K562 (cell line): ENCODE data around the gene ILF3. TPM values are rescaled to one million over a fixed set of nuclear protein-coding genes. Genes with fewer than 3 reads are reported as not detected.

Experiments
- ARID1B ChIP-seq: fragments of 450-650 bp; IDR thresholded peaks from 2 replicates; pipeline ENCODE4 v1.6.1; 2016; ENCODE audit warnings: antibody characterized with exemption, mild to moderate bottlenecking, inconsistent platforms
- ESRRA ChIP-seq: fragments of 450-650 bp; IDR thresholded peaks from 2 replicates; pipeline ENCODE4 v1.6.1; 2014; ENCODE audit warnings: low read depth, mild to moderate bottlenecking, moderate library complexity, borderline replicate concordance
- LEF1 ChIP-seq: fragments of 450-650 bp; IDR thresholded peaks from 2 replicates; pipeline ENCODE4 v1.6.1; 2016; ENCODE audit warnings: mild to moderate bottlenecking
- MITF ChIP-seq: IDR thresholded peaks from 2 replicates; pipeline ENCODE4 v1.6.1; 2014; ENCODE audit warnings: antibody characterized with exemption
- MNT ChIP-seq, 2 experiments: fragments of 450-650 bp; conservative IDR thresholded peaks; 2 replicates each; pipeline ENCODE4 v1.6.1; 2017; ENCODE audit warnings: mild to moderate bottlenecking in 2 of 2, moderate library complexity in 2 of 2
- MTA1 ChIP-seq: fragments of 450-650 bp; IDR thresholded peaks from 2 replicates; pipeline ENCODE4 v1.6.1; 2017; ENCODE audit warnings: borderline replicate concordance
- NKRF ChIP-seq: fragments of 450-650 bp; IDR thresholded peaks from 2 replicates; pipeline ENCODE4 v1.6.1; 2016; ENCODE audit warnings: borderline replicate concordance
- RBM17 ChIP-seq: fragments of 200-400 bp; formaldehyde crosslinking; IDR thresholded peaks from 2 replicates; pipeline ENCODE4 v1.6.1; 2017; ENCODE audit warnings: low read depth, mild to moderate bottlenecking, low read length, borderline replicate concordance
- RCOR1 ChIP-seq, 2 experiments: IDR thresholded peaks; 2 replicates each; pipeline ENCODE4 v1.6.1; 2012; ENCODE audit warnings: low read depth in 2 of 2, low read length in 2 of 2, borderline replicate concordance in 1 of 2, improper control_type of control experiment in 1 of 2
- WHSC1 ChIP-seq: IDR thresholded peaks from one replicate; pipeline ENCODE4 v1.6.1; 2012; ENCODE audit warnings: low read length, control low read depth, inconsistent platforms
- ZHX1 ChIP-seq: fragments of 150-350 bp; conservative IDR thresholded peaks from 2 replicates; pipeline ENCODE4 v1.6.1; 2014; ENCODE audit warnings: low read length
- ZNF511 ChIP-seq: sonication (generic); formaldehyde crosslinking; IDR thresholded peaks from 2 replicates; pipeline ENCODE4 v1.8.0; 2022; ENCODE audit warnings: mild to moderate bottlenecking, missing genetic modification reagents
- ZNF696 ChIP-seq: fragments of 250-450 bp; sonication (Bioruptor Pico); conservative IDR thresholded peaks from 2 replicates; pipeline ENCODE4 v1.4.0; 2020; ENCODE audit warnings: mild to moderate bottlenecking, moderate library complexity
- polyA plus RNA-seq, 8 experiments: library from polyadenylated mRNA; depleted of rRNA in 4 of 8; stranded (reverse) in 5 of 8; unstranded in 3 of 8; fragments of >200 nt; fragmentation: Nextera tagmentation in 2 of 8; fragmentation: Illumina TruSeq in 1 of 8; extraction: Ambion mirVana in 2 of 8; extraction: Trizol in 1 of 8; gene quantifications; 2 replicates each; pipeline versions ENCODE4 v1.2.1 to v1.2.3, GENCODE V29; 2011 to 2014; ENCODE audit warnings: inconsistent platforms in 1 of 8, missing spikeins in 1 of 8
- total RNA-seq, 7 experiments: library from RNA; depleted of rRNA in 6 of 7; stranded (reverse); fragments of >200 nt in 6 of 7; fragmentation: Illumina TruSeq in 2 of 7; extraction: Trizol in 2 of 7; gene quantifications; 2 replicates each; pipeline versions ENCODE4 v1.2.1 to v1.2.3, GENCODE V29; 2011 to 2021; ENCODE audit warnings: low replicate concordance in 1 of 7
- TF ChIP-seq, protein P1 (sequence below): conservative IDR thresholded peaks from 2 replicates; pipeline ENCODE4 v1.6.1; 2011; ENCODE audit warnings: low read depth, mild to moderate bottlenecking, low read length; ENCODE audit not compliant: control insufficient read depth
- TF ChIP-seq, protein P2 (sequence below), 2 experiments: fragments of 450-650 bp in 1 of 2; sonication (generic) in 1 of 2; formaldehyde crosslinking in 1 of 2; IDR thresholded peaks in 1 of 2; conservative IDR thresholded peaks in 1 of 2; 2 replicates each; pipeline versions ENCODE4 v1.6.1 to v1.8.1; 2016 to 2023; ENCODE audit warnings: mild to moderate bottlenecking in 2 of 2, moderate library complexity in 2 of 2, inconsistent platforms in 1 of 2, missing genetic modification reagents in 1 of 2

The ILF3 gene
- total and polyA plus RNA-seq, 9 of the 15 experiments (the other 6 are each of a cell fraction or from before 2014, with no cell fraction given), result 26.0 to 453 (median 175) TPM

DNA sequence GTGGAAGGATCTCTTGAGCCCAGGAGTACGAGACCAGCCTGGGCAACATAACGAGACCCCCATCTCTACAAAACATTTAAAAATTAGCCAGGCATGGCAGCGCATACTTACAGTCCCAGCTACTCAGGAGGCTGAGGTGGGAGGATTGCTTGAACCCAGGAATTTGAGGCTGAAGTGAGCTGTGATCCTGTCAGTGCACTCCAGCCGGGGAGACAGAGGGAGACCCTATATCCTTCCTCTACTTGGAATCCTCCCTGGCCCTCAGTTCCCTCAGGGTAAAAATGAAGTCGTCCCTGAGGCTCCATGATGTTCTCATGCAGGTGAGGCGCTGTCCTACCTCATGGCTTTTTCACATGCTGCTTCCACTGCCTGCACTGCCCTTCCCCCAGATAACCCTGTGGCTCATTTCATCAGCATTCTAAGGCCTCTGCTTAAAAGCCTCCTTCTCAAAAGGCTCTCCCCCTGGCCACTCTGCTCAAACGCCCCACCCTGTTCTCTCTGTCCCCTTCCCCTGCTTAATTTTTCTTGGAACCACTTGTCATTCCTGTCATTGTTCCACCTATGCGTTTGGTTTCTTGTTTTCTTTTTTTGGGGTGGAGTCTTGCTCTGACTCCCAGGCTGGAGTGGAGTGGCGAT is 82.9 kb downstream of the ILF3 start (continued):
- TF ChIP-seq ZNF511 (CRISPR knock-in tag) (no peak), ZHX1 (no peak), WHSC1 (no peak), ARID1B (peak; percentile 77), RBM17 (no peak), LEF1 (peak; percentile 64; the same call in 1 of the 2 replicates), ZNF696 (no peak), NKRF (0 out of 2 replicates have a peak, but pooled peaks have one; percentile 17), MTA1 (0 out of 2 replicates have a peak, but pooled peaks have one; percentile 40), MNT (conservative IDR thresholded peaks at IDR 0.05) (peak; percentile 21 to 75; a peak in 2 of 4 replicates), MITF (no peak), ESRRA (no peak), RCOR1 (IDR thresholded peaks at IDR 0.05; ENCODE audit: borderline replicate concordance in 1 of 2, low read depth in 2 of 2, low read length in 2 of 2) (0 out of 4 replicates have a peak, but pooled peaks of 1 of the 2 experiments have one; percentile 41)
- TF ChIP-seq, protein P1, sequence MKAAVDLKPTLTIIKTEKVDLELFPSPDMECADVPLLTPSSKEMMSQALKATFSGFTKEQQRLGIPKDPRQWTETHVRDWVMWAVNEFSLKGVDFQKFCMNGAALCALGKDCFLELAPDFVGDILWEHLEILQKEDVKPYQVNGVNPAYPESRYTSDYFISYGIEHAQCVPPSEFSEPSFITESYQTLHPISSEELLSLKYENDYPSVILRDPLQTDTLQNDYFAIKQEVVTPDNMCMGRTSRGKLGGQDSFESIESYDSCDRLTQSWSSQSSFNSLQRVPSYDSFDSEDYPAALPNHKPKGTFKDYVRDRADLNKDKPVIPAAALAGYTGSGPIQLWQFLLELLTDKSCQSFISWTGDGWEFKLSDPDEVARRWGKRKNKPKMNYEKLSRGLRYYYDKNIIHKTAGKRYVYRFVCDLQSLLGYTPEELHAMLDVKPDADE, result no peak
- TF ChIP-seq, protein P2, sequence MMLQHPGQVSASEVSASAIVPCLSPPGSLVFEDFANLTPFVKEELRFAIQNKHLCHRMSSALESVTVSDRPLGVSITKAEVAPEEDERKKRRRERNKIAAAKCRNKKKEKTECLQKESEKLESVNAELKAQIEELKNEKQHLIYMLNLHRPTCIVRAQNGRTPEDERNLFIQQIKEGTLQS (IDR thresholded peaks at IDR 0.05), result peak; percentile 83
- TF ChIP-seq, protein P2 (CRISPR knock-in tag; conservative IDR thresholded peaks at IDR 0.05), result no peak
